ENCODE data around the gene TRAF1. TPM values are rescaled to one million over a fixed set of nuclear protein-coding genes. Genes with fewer than 3 reads are reported as not detected.

TRAF1 gene
- total RNA-seq, 1 experiment from 2014 or later = 1.8 TPM

DNA sequence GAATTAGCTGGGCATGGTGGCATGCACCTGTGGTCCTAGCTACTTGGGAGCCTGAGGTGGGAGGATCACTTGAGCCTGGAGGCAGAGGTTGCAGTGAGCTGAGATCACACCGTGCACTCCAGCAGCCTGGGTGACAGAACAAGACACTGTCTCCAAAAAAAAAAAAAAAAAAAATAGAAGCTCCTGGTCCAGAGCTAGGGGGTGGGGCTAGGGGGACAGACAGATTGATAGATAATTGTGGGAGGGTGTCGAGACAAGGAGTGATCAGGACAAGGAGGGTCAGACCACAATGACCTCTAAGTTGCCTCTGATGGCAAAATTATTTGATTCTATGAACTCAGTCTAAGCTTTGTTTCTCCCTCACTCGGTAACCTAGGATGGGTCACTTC lies 43.0 kb downstream of the TRAF1 start (continued):
- no peak for TF ChIP-seq OVOL2 (CRISPR knock-in tag; IDR thresholded peaks at IDR 0.05; ENCODE audit: borderline replicate concordance)
- TF ChIP-seq ZNF232 (CRISPR knock-in tag; IDR thresholded peaks at IDR 0.05) = no peak
- no peak for TF ChIP-seq FOXP4 (CRISPR knock-in tag; IDR thresholded peaks at IDR 0.05)

- TF ChIP-seq ZNF423 (CRISPR knock-in tag; IDR thresholded peaks at IDR 0.05) (no peak), NR2C2 (CRISPR knock-in tag; IDR thresholded peaks at IDR 0.05) (no peak), ZNF671 (CRISPR knock-in tag; IDR thresholded peaks at IDR 0.05) (no peak), CBFB (CRISPR knock-in tag; IDR thresholded peaks at IDR 0.05; ENCODE audit: low read depth) (no peak), AFF4 (CRISPR knock-in tag; IDR thresholded peaks at IDR 0.05; ENCODE audit: borderline replicate concordance) (no peak), ATF2 (CRISPR knock-in tag; IDR thresholded peaks at IDR 0.05; ENCODE audit: borderline replicate concordance, low read depth) (no peak), NFYB (CRISPR knock-in tag; conservative IDR thresholded peaks at IDR 0.05; ENCODE audit: low read depth) (no peak), GABPB1 (CRISPR knock-in tag; IDR thresholded peaks at IDR 0.05) (no peak), KAT7 (CRISPR knock-in tag; IDR thresholded peaks at IDR 0.05; ENCODE audit: borderline replicate concordance) (no peak), ZNF317 (CRISPR knock-in tag; IDR thresholded peaks at IDR 0.05; ENCODE audit: borderline replicate concordance, low read depth) (no peak), FOXP1 (CRISPR knock-in tag; IDR thresholded peaks at IDR 0.05; ENCODE audit: borderline replicate concordance) (no peak)
- TF ChIP-seq, protein P1, sequence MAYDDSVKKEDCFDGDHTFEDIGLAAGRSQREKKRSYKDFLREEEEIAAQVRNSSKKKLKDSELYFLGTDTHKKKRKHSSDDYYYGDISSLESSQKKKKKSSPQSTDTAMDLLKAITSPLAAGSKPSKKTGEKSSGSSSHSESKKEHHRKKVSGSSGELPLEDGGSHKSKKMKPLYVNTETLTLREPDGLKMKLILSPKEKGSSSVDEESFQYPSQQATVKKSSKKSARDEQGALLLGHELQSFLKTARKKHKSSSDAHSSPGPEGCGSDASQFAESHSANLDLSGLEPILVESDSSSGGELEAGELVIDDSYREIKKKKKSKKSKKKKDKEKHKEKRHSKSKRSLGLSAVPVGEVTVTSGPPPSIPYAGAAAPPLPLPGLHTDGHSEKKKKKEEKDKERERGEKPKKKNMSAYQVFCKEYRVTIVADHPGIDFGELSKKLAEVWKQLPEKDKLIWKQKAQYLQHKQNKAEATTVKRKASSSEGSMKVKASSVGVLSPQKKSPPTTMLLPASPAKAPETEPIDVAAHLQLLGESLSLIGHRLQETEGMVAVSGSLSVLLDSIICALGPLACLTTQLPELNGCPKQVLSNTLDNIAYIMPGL (CRISPR knock-in tag; IDR thresholded peaks at IDR 0.05) = no peak
- POLR2A ChIA-PET = no interaction called here
- no peaks in the 10 kb centered on the region for H3K27me3 Mint-ChIP-seq (ENCODE audit: low read depth)
- H3K27ac Mint-ChIP-seq = no peak overlapping the region
- no peaks in the 10 kb centered on the region for H3K36me3 Mint-ChIP-seq
- DNase-seq (ENCODE audit: low spot score) = no peak
- CTCF ChIA-PET = interaction anchor here (0.6 to 1.4 kb wide), 4 partner anchors 9 to 41 kb away, joined by 3 to 4 read pairs (median 4); no protein-coding TSS in a partner anchor
- H3K4me1 Mint-ChIP-seq = peaks cover 12% of the 10 kb centered on the region
- no peak for ATAC-seq
- H3K4me3 Mint-ChIP-seq = no peak overlapping the region
- H3K9me3 Mint-ChIP-seq = no peaks in the 10 kb centered on the region
Measured at GRCh38 chr9:120882935-120883607, 43.5 kb downstream of the TRAF1 start.

Data from WTC11 (cell line).